Kidney epithelial cell (primary cell): ENCODE results near the gene ERC1. TPM values are rescaled to one million over a fixed set of nuclear protein-coding genes. Genes with fewer than 3 reads are reported as not detected.
"Not testable (repeated sequence)": the region's sequence is repeated elsewhere in the genome, so short reads cannot be mapped to it uniquely, and the experiment has no call there.

Source experiments
- DNase-seq: peaks from one replicate; pipeline ENCODE4 v3.0.0-alpha.2; 2010; ENCODE audit warnings: low read depth
- H3K27me3 ChIP-seq: 2 replicates; pipeline ENCODE4 v1.6.0; 2011; ENCODE audit warnings: low read length; ENCODE audit not compliant: control insufficient read depth, insufficient read depth
- H3K36me3 ChIP-seq: 2 replicates; pipeline ENCODE4 v1.5.1; 2011; ENCODE audit warnings: low read length; ENCODE audit not compliant: control insufficient read depth, insufficient read depth
- H3K4me3 ChIP-seq: 2 replicates; pipeline ENCODE4 v1.5.1; 2011; ENCODE audit warnings: low read depth, mild to moderate bottlenecking, control low read depth, low read length
- total RNA-seq: library from RNA; depleted of rRNA; stranded (reverse); fragments of >200 nt; gene quantifications from 2 replicates; pipeline ENCODE4 v1.2.3, GENCODE V29; 2015
- TF ChIP-seq, protein P1 (sequence below): IDR thresholded peaks from 2 replicates; pipeline ENCODE4 v1.5.1; 2011; ENCODE audit warnings: mild to moderate bottlenecking, moderate library complexity, low read length, control low read depth, inconsistent platforms; ENCODE audit not compliant: insufficient read depth, poor library complexity, severe bottlenecking

The ERC1 gene
- total RNA-seq, 1 donor from 2014 or later = 16.4 TPM

DNA sequence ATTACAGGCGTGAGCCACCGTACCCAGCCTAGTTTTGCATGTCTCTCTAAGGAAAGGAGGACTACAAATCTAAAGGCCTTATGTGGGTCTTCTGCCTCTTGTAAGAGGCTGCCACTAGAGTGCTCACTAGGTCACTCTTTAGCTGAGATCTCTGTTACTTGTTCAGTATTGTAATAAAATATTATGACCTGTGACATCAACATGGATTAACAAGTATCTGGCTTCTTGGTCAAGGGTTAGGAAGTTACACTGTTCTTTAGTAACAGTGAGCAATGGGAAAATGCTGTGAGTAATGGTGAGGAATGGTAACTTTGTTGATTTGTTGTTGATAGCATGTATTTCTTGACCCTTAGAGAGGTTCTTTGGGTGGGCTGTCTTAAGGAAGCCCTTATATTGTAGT is 50.5 kb downstream of the ERC1 start:
- H3K4me3 ChIP-seq = no peak overlapping the region
- TF ChIP-seq, protein P1, sequence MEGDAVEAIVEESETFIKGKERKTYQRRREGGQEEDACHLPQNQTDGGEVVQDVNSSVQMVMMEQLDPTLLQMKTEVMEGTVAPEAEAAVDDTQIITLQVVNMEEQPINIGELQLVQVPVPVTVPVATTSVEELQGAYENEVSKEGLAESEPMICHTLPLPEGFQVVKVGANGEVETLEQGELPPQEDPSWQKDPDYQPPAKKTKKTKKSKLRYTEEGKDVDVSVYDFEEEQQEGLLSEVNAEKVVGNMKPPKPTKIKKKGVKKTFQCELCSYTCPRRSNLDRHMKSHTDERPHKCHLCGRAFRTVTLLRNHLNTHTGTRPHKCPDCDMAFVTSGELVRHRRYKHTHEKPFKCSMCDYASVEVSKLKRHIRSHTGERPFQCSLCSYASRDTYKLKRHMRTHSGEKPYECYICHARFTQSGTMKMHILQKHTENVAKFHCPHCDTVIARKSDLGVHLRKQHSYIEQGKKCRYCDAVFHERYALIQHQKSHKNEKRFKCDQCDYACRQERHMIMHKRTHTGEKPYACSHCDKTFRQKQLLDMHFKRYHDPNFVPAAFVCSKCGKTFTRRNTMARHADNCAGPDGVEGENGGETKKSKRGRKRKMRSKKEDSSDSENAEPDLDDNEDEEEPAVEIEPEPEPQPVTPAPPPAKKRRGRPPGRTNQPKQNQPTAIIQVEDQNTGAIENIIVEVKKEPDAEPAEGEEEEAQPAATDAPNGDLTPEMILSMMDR = no peak
- no peaks in the 10 kb centered on the region for H3K27me3 ChIP-seq
- no peaks in the 10 kb centered on the region for H3K36me3 ChIP-seq
- DNase-seq = no peak

GRCh38 chr12:1044199-1044598 is 53.2 kb downstream of the ERC1 start:
- no peak for DNase-seq
- H3K36me3 ChIP-seq = no peaks in the 10 kb centered on the region
- TF ChIP-seq, protein P1 = no peak
- H3K4me3 ChIP-seq = no peak overlapping the region
- no peaks in the 10 kb centered on the region for H3K27me3 ChIP-seq

DNA sequence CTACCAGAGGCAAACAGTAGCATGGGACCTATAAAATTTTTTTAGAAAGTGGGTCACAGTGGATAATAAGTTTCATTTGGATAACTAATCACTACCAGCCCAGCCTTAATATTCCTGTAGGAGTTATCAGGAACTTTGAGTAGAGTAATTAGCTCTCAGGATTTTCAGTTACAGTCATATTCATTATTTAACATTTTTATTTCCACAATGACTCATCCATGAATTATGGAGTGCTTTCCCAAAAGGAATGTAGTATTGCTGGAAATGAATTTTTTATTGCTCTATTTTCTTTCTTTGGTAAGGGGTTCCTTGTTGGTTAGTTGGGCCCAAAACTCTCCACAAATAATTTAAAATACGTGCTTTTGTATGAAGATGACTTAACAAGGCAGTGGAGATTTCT is 53.7 kb downstream of the ERC1 start:
- no peaks in the 10 kb centered on the region for H3K36me3 ChIP-seq
- no peak for DNase-seq
- no peak overlapping the region for H3K4me3 ChIP-seq
- TF ChIP-seq, protein P1 = no peak
- H3K27me3 ChIP-seq = no peaks in the 10 kb centered on the region

DNA sequence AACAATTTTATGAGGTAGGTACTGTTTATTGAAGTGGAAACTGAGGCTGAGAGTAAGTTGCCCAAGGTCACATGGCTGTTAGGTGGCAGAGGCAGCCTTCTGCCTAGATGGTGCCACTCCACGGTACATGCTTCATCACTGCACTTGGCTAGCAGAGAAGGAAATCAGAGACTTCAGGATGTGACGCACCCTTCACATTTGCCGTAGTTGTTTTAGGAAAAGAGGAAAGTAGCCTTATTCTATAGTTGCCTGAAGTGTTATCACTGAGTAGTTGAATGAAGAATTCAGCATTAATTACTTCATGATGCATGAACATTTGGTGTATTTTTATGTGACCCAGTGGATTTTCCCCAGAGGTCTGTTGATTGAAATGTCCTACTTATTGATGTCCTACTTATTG is 55.7 kb downstream of the ERC1 start:
- no peak for DNase-seq
- Histone ChIP-seq H3K4me3 (no peak overlapping the region), H3K36me3 (no peaks in the 10 kb centered on the region), H3K27me3 (no peaks in the 10 kb centered on the region)
- TF ChIP-seq, protein P1 = no peak

DNA sequence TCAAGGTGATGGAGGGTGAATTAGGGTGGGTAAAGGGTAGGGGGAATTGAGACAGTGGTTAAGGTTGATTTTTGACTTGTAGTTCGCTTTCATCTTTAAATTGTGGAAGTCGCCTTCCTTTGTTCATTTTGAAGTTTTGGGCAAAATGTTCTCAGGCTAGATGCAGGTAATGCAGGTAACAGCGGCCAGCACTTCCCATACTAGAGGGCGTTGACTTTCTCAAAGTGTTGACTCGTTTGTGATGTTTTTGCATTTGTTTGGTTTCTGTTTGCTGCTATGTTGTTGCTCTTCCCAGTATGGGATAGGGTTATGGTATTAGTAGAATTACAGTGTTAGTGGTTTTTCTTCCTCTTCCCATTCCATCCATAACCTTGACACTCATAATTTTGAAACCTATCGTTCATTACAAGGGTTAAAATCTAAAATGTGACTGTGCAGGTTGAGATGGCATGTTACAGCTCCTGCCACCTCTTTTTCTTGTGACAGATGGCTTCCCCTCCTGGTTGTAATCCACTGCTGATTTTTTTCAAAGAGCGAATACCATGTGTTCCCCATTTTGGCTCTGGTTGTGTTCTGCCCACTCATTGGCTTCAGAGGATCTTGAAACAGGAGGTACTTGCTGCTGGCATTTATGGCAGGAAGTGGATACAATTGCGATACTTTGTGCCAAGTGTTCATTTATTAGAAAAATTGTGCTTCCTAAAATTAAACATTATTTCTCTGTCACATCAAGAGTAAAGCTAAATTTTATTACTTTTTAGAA is 57.1 kb downstream of the ERC1 start:
- no peak overlapping the region for H3K4me3 ChIP-seq
- DNase-seq = no peak
- H3K27me3 ChIP-seq = no peaks in the 10 kb centered on the region
- TF ChIP-seq, protein P1 = no peak
- H3K36me3 ChIP-seq = no peaks in the 10 kb centered on the region

- Histone ChIP-seq H3K4me3 (no peak overlapping the region), H3K36me3 (no peaks in the 10 kb centered on the region), H3K27me3 (no peaks in the 10 kb centered on the region)
- TF ChIP-seq, protein P1 = no peak
- DNase-seq = no peak
Measured at GRCh38 chr12:1050059-1050707, 59.2 kb downstream of the ERC1 start.

DNA sequence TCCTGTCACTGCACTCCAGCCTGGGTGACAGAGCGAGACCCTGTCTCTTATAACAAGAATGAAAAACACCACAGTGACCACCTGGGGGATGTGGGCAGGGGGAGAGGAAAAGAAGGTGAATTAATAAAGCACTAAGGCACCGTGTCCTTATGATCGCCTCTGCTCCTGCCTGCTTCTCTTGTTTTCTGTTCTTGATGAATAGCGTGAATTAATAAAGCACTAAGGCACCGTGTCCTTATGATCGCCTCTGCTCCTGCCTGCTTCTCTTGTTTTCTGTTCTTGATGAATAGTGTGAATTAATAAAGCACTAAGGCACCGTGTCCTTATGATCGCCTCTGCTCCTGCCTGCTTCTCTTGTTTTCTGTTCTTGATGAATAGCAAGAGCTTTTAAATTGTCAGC is 60.6 kb downstream of the ERC1 start:
- H3K4me3 ChIP-seq, DNase-seq, H3K27me3 ChIP-seq, H3K36me3 ChIP-seq: not testable (repeated sequence)
